ENCODE results near the gene POM121C. TPM values are rescaled to one million over a fixed set of nuclear protein-coding genes. Genes with fewer than 3 reads are reported as not detected.
"Not testable (repeated sequence)": the region's sequence is repeated elsewhere in the genome, so short reads cannot be mapped to it uniquely, and the experiment has no call there.

Gene POM121C
- polyA plus RNA-seq, 4 donors: 44.1 to 70.2 (median 58.4) TPM

DNA sequence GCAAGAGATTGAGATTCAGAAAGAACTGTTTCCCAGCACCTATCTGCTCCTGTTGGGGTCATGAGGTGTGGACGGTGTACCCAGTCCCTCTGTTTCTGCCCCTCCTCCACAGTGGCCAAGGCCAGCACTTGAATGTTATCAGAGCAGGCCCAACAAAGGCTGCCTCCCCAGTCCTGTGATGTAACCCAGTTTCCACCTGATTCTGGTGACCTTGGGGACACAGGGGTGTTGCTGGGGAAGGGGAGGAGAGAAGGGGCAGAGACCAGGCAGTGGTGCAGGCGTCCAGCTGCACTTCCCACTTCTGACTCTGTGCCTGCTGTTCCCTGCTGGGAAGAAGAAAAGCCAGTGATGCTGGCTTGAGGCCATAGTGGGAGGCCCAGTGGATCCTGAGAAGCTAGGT lies 88.2 kb downstream of the POM121C start:
- not testable (repeated sequence) for DNase-seq (ENCODE audit: low read depth in 4 of 4, low spot score in 2 of 4)

DNA sequence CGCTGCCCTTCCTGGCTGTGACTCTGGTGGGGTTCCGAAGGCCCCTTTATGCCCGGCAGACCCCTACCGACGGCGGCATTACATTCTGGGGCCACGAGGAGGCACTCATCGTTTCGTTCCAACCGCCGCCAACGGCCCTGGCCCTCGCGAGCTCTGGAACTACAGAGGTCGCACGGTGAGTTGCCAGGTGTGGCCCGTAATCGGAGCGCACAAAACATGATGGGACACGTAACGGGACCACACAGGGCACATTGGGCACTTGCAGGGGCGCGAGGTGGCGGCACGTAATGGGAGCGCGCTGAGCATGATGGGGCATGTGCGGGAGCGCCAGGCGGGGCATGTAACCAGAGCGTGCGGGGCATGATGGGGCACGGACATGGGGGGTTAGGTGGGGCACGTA lies 90.8 kb downstream of the POM121C start, which contains the start of gene TRIM73:
Gene TRIM73 (plus strand): TSS at position 301 of the 400 bp plus-strand sequence. CDS start 3,305 bp downstream, outside the sequence.
- DNase-seq (ENCODE audit: low read depth in 4 of 4, low spot score in 2 of 4): not testable (repeated sequence)

DNA sequence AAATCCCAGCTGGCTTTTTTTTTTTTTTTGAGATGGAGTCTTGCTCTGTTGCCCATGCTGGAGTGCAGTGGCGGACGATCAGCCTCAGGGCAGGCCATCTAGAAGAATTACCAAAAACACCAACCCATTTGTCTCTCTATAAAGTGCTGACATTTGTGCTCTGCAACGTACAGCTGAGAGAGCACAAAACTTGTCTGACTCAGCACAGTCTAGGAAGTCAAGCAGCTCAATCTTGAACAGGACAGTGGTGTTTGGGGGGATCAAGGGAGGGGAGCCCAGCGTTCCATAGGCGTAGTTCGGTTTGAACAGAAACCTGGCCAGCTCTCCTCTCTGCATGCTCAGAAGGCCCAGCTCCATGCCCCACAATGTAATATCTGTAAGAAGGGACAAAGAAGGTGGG lies 92.9 kb downstream of the POM121C start:
- DNase-seq (ENCODE audit: low read depth in 4 of 4, low spot score in 2 of 4): not testable (repeated sequence)

DNA sequence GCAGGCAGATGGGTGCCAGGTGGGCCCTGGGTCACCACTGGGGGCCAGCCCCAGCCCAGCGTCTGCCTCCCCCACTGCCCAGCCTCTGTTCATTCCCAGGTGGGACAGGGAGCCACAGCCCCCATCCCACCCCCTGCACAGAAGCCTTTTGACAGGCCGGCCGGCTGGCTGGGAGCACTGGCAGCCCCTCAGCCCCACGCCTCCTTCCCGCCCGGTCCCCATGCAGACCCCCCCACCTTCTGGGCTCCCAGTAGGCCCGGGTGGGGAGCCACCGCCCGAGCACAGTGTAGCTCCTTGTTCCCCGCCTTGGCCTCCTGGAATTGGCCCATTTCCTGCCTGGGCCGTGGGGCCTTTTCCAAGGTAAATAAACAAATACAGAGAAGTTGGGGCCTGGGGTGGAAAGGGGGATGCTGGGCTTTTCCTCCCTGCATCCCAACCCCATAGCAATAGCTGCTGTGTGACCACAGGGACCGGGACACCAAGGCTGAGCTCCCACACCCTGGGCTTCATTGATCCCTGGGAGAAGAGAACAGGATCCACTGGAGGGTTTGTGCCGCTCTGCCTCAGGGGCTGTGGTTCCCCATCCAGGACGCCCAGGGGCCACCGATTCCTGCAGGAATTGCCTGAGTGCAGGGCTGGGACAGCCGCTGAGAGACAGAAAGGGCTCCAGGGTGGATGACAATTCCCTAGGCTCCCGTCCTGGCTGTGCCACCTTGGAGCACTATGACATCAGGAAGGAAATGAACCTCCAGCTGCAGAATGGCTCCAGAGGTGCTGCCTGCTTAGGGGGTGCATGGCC lies 111.4 kb downstream of the POM121C start:
- DNase-seq (ENCODE audit: low read depth in 4 of 4, low spot score in 2 of 4): not testable (repeated sequence)

DNA sequence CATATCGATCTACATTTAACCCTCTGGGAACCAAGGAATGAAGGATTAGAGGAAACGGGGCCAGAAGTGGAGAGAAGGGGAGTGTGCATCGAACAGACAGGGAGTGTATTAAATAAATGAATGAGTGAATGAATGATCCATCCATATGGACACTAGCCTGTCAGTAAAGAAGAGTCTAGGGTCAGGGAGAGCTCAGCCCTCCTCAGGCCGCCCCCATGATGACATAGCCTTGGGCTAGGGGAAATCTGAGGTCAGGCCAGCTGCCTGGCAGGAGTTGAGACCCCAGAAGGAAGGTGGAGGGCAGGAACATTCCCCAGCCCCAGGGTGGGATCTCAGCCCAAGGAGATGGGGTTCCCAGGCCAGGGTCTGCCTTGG lies 112.0 kb downstream of the POM121C start:
- DNase-seq (ENCODE audit: low read depth in 4 of 4, low spot score in 2 of 4): not testable (repeated sequence)

DNA sequence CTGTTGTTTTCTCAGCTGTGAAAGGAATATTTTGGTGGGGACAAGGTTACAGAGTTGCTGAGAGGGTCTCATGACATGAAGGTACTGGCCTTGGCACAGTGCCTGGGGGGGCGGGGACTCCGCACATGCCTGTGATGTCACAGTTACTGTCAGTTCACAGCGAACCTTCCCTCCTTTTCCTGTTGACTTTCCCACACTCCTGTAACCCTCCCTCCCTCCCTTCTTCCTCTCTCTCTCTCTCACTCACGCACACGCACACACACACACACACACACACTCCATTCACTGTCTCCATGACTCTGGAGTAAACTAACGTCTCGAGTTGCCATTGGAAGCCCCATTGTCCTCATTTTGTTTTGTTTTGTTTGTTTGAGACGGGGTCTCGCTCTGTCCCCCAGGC lies 118.8 kb downstream of the POM121C start:
- DNase-seq (ENCODE audit: low read depth in 4 of 4, low spot score in 2 of 4): not testable (repeated sequence)

Other genes with a start within 250 kb of the POM121C start
- gene TRIM73, start 90.7 kb downstream of the POM121C start, polyA plus RNA-seq (ENCODE audit: insufficient read length in 4 of 4): 10 to 100 TPM in 2 of 4 donors, 1 to 10 TPM in 2; 2.2 to 13.5 (median 9.6) TPM
- gene SPDYE5, start 6.0 kb upstream of the POM121C start, polyA plus RNA-seq (ENCODE audit: insufficient read length in 4 of 4): 1 to 10 TPM in 2 of 4 donors, under 1 TPM in 2; 0.76 to 8.4 (median 3.2) TPM

Measured in left renal cortex interstitium (tissue), 4 donors.